Pons (tissue), 1 donor: Measurements from ENCODE around the gene STK16.
A peak's percentile ranks its signal among the peaks of the same experiment; 100 is the strongest.

ENCODE experiments used
- DNase-seq: peaks from one replicate; pipeline ENCODE4 v3.0.0-alpha.2; 2016; ENCODE audit warnings: low spot score

The STK16 gene

DNA sequence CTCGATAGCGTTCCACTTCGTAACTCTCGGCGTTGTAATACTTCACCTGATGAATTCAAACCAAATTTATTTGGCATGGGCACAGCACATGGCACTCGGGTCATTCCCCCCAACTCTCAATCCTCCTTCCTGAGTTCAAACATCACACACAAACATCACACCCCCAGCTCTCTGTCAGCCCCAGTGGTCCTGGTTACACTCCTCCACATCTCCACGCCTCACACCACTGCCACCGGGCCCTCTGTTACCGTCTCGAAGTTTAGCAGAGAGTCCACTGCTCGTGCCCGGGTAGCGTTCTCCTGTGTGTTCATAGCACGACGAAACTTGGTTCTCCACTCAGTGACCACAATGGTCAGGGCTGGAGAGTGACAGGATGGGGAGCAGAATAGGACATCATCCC lies 31.1 kb upstream of the STK16 start:
- DNase-seq: no peak

DNA sequence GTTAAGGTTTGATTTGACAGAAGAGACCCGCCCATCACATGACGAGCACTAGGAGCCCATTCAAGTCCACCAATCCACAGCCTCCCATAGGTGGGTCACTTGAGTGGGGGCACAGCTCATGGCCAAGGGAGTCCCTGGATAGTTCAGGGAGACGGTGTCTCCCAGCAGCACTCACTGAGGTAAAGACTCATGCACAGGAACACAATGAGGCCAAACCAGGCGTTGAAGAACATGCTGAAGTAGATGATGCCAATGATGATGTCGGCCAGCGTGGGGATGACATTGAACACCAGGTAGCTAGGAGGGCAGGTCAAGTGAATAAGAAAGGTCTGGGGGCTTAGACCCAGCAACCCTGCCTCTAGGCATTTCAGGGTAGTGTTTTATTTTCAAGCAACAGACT lies 30.5 kb upstream of the STK16 start:
- DNase-seq: no peak

DNA sequence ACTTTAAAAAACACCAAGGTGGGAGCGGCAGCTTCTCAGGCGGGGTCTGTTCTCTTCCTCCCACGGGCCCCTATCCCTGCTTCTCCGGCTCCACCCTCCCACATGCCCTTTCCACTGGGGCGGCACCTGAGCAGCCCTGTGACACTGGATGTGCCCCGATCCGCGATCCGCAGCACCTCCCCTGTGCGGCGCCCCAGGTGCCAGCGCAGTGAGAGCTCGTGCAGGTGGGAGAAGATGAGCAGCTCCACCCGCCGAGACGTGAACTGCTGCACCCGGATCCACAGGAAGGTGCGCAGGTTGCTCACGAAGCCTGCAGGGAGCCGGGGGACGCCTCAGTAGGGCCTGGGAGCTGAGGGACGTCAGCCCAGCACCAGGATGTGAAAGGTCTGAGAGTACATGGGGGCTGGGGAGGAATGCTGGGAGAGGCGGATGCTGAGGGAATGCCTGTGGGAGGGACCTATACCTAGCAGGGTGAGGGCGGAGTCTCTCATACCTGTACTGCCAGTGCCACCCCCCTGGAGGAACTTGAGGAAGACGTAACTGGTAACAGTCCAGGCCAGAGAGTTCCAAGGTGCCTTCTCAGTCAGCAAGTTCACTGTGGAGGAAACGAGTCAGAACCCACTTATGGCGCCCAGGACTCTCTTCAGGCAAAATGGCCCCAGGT lies 29.3 kb upstream of the STK16 start:
- no peak for DNase-seq

DNA sequence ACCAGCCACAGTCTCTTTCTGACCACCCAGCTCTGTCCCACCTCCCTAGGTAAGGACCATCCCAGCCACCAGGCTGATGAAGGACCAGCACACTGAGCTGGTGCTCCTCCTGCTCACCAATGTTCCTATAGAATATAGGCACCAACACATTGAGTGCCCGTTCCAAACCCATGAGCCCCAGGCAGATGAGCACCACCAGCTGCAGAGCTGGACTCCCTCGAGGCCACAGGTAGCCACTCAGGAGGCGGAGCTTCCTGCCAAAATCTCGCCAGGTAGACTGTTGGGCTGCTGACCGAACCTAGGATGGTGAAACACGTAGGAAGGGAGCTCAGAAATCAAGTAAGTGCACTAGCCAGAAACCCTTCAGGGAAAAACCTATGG lies 28.8 kb upstream of the STK16 start:
- no peak for DNase-seq

DNA sequence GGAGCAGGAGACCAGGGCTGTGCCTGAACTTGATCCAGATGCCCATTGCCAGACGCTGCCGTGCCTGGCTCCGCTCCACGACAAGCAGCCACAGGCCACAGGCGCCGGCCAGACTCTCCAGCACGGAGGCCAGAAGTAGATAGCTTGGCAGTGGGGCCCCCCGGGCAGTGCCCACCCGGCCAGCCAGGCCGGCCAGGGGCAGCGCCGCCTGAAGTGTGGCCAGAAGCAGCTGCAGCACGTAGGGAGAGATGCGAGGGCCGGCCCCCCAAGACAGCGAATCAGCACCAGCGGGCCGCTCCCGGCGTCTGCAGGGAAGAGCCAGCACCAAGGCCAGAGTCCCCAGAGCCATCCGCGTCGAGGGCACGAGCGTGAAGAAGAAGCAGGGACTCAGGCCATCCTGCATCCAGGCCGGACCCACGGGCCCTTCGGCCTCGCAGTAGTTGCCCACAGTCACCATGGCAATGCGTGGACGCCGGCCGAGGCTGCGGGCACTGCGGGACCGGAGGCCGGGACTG lies 27.0 kb upstream of the STK16 start:
- DNase-seq: no peak

DNA sequence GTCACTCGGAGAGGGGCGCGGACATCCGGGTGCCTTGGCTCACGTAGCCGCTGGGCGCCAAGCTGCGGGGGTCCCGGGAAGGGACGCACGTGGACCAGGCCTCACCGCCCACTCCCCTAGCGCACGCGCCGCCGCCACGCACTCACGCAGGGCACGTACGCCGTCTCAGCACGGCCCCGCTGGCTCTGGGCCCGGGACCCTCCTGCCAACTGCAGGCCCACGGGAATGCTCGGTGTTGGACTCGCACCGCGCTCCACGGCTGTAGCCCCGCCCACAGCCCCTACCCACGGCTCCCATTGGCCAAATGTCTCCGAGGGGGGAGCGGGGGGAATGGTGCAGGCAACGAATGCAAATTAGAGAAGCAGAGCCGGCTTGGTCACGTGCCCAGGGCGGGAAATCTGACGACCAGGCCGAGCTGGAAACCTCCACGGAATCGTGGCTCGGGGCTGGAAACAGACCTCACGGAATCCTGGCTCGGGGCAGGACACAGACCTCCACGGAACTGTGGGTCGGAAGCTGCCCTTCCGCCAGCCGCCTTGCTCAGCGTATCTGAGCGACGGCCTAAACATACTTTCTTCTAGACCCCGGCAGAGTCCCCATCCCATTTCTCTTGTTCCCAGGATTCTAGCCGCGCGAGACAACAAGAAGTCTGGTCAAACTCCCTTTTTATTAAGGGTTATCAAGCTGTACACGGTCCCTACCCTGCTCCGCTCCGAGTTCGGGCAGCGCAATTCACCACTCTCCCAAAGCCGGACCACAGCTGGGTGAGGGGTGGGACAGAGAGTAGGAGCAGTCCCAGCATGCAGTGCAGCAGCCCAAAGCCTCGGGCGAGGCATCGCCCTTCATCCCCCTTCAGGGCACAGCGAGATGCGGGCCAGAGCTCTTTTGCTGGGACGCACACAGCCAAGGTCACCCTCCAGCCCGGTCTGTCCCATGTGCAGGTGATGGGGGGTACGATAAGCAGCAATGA lies 26.3 kb upstream of the STK16 start, which contains the start of gene ABCB6:
ABCB6 (minus strand) TSS at position 227 of the 970 bp plus-strand sequence. CDS start 285 bp downstream, outside the sequence.
- peak; percentile 93 for DNase-seq

DNA sequence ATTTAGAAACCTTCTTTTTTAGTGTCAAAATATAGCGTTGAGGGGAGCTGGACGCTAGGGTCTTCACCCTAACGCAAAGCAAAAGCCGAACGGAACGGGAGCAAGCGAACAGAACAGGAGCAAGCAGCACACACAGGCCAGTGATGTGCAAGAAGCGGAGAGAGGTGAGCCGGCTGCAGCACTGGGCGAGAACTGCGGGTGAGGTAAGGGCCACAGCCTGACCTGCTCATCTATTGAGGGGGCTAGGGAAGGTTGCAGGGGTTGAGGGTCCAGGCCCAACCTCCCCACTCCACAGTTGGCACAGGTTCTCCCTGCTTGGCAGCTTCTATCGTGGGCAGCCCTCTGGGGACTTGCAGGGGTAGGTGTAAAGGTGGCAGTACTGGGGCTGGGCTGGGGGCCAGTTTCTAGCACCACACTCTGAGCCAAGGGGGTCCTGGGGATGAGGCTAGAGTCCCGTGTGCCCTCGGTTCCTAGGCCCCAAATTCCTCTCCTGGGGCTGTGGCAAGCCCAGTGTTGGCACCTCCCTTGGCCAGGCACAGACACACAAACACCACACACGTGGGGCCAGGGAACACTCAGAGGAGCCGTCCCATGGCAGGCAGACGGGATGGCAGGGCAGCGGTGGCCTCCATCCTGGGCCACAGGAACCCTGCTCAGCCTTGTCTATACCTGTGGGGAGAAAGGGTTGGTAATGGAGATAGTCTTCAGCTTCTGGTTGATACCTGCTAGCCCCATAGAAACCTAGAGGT lies 25.3 kb upstream of the STK16 start:
- no peak for DNase-seq

DNA sequence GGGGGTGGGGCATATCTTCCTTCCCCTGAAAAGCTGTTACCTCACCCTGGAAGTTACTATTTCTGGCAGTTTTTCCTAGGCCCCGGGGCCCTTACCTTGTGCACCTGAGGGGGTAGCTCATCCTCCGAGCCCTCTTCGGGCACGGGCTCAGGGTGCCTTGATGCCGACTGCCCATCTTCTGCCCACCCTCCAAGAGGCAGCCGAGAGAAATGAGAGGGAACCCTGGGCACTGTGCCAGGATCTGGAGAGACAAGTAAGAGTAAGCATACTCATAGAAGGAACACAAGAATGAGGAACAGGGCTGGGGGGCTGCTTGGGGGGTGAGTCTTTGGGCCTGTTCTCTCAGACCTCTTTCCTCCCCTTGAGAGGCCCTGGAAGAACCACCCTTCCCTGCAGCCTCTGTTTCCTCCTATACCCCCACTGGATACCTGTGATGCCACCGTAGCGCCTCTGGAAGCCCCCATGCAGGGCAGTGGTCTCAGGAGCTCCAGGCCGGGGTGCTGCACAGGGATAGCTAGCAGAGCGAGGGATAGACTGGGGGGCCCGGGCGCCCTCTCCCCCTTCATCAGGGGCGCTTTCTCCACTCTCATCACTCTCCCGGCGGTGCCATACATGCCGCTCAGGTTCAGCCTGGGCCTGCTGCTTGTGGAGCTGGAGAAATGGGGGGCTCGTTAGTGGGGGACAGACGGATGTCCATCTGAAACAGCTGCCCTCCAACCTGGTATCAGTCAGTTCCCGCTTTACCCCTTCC lies 24.5 kb upstream of the STK16 start:
- DNase-seq: no peak

DNA sequence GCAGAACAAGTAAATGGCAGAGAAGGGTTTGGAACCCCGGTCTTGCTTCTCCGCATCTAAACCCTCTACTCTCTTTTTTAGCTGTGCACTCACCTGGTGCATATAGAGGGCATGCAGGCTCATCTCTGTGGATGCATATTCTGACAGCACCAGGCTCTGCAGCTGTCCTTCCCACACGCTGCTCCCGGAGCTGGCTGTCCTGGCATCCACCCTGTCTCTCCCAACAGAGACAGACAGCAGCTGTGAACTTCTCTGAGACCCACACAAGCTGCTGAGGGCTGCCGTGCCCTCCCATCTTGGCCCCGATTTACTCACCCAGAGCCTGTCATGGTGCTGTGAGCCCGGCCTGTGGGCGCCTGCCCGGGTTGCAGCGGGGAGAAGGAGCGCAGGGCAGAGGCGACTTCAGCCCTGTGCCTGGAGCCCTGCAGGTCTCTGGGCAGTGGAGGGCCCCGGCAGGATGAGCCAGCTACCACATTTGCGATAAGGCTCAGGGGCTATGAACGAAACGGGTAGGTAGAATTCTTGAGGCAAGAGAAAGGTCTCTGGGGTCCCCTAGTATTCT lies 23.2 kb upstream of the STK16 start:
- DNase-seq: no peak

DNA sequence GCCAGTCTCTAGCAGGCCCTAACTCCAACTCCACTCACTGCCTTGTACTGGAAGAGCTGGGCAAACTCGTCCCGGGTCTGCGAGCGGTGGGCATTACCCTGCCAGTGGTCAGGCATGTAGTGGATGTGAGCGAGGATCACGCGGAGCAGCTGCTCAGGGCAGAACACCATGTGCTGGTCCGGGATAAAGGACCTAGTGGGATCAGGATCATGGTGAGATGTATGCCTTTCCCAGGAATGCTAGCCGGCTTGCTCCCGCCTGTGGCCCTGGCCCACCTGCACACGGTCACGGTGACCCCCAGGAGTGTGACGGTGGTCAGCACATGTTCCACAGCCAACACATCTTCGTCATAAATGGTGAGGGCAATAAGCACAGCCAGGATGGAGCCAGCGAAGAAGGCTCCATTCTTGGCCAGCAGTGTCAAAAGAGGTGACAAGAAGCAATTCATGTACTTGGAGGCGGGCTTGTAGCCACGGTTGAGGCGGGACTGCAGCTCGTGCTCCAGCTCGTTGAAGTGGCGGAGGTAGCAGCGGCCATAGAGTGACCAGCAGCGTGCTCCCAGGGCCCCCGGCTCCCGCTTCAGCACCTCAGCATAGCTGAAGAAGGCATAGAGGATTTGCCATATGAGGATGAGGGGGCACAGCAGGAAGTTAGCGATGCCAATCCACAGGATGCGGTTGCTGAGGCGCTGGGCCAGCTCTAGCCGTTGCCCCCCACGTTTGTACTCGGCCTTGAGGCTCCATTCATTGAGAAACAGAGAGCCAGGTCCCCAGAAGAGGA lies 21.3 kb upstream of the STK16 start:
- DNase-seq: no peak

DNA sequence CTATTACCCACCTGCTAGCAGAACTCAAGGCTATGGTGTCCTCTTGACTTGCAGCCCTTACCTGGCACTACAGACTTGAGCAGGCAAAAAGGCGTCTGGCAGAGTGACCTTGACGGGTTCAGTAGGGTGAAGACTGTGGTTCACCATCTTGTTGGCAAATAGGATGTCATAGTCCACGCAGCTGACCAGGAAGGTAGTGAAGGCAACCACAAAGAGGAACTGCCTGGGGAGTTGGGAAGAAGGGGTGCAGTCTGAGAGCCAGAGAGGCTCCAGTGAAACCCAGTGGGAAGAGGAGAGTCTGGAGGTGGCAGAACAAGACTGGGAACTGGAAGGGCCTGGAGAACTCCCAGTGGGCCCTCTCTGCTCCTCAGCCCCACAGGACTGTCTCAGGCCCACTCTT lies 19.9 kb upstream of the STK16 start:
- DNase-seq: no peak

DNA sequence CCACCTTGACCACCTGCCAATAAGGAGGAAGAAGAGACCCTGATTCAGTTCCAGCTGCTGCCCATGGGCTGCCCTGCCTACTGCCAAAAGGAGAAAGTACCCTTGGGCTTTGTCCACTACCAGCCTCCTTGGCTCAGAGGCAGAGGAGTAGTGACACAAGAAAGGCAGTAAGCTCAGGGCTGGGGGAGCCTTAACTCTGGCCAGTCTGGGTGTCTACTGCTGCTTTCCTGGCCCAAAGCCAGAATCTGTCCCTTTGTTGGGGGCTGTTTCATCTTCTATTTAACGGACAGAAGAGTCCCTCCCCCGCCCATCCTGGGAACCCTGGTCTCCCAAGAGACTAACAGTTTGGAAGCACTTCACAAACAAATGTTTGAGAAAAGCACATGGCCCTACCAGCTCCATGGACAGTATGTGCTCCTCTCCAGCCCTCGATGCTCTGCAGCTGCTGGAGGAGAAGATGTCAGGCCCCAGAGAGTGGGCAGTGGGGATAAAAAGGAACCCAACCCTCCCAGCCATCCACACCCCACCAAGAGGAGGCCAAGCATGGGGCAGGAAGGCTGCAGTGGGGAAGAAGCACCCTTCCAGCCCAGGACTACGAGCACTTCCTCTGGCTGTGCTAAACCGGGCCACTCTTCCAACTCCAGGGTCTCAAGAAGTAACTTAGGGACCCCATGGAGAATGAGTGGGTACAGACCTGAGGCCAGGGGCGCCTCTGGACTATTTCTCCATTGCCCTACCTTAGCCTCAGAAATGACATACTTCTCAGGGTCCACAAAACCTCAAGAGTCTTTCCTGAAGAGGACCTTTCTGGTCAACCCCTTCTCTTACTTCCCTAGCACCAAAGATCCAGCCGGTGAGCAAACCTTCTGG lies 17.0 kb upstream of the STK16 start:
- no peak for DNase-seq

DNA sequence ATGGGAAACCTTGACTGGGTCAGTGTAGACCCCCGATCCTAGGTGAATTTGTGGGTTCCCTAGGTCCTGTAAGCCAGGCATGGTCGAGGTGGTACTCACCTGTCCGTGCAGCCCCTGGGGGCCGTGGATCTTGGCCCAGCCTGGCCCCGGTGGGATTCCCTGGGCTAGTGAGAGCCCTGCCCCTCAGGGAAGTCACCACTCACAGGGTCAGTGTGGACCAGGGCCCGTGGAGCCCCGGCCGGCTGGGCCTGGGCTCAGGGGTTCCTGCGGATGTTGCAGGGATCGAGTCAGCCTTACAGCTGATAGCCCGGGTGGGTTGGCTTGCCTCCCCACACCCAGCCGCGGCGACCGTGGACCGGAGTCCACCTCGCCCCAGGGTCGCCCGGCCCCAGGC lies 16.4 kb upstream of the STK16 start:
- no peak for DNase-seq

DNA sequence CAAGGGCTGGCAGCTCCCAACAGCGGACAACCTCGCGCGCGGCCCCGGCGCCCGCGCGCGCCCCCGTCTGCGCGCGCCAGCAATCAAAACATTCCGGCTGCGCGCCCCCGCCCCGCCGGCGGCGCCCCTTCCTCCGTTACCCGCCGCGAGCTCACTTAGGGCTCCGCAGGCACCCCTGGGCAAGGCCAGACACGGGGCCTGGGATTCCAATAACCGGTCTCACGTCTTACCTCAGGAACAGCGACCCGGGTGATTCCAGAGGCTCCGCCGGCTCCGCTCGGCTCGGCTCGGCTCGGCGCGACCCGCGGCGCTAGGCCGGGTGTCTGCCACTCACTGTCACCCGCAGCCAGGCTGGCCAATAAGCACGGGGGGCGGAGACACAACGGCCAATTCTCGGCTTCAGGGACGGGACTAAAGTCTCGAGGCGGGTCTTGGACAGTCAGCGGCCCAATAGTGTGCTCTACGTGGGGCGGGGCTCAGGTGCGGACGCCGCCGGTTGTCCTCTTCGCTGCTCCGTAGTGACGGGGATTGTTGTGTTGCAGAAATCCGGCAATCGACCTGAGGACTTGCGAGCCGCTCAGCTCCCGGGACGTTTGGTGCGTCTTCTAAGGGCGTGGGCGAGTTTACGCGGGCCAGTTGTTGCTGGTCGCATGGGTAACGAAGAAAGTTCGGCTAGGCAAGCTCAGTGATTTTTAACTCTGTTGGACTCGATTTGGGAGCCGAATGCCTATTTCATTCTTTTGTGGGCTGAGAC lies 15.8 kb upstream of the STK16 start, which contains the start of the genes ANKZF1 and ATG9A:
ANKZF1 (plus strand) TSS at position 502 of the 754 bp plus-strand sequence. CDS start 452 bp downstream, outside the sequence.
ATG9A (minus strand) TSS at position 332 of the 754 bp plus-strand sequence. CDS start 1,612 bp downstream, outside the sequence.
- DNase-seq: peak; percentile 99

DNA sequence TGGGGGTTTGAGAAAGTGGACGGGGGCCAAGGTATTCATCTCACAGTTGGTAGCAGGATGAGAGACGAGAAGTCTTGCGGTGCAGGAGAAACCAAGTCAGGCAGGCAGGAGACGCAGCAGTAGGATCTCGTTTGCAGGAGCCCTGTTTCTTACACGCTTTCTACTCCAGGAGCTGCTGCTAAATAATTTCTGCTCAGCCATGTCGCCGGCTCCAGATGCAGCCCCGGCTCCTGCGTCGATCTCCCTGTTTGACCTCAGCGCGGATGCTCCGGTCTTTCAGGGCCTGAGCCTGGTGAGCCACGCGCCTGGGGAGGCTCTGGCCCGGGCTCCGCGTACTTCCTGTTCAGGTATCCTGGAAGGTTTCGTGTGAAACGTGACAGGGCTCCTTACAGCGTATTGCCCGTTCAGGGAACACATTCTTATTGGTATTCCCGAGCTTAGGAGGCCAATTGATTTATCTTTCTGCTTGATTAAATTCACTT lies 15.2 kb upstream of the STK16 start:
- no peak for DNase-seq

DNA sequence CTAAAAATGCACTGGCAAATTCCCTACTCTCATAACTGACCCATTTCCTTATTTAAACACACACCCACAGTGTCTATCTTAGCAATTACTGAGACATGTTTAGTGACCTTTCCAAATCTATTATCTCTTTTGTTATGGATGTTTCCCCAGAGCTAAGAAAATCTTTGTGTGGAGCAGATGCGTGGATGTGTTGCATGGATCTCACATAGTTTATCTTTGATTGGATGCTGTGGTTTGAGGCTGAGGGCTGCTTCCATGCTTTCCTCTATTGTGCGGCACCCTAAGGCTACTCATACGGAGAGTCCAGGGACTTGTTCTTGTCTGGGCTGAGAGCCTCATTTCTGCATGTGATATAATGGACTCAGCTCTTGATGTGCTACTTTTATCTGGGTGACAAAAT lies 10.9 kb upstream of the STK16 start:
- no peak for DNase-seq

DNA sequence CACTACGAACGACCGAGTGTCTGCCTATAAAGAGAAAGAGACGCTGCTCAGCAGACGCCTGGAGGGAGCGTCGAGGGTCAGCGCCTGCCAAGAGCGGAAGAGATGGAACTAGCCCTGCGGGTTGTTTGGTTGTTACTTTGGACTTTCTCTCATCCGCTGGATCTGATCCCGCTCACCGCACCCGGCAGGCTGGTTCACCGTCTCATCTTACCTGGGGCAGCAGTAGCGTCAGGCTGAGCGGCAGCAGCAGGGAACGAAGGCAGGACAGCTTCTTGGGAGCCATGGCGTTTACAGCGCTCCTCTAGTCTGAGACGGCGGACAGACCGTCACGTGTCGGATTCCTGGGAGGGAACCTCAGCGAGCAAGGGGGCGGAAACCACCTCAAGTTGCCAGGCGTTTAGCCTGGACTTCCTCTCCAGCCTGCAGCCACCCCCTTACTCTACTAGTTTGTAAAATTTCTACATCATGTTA lies 2.0 kb upstream of the STK16 start:
- no peak for DNase-seq

DNA sequence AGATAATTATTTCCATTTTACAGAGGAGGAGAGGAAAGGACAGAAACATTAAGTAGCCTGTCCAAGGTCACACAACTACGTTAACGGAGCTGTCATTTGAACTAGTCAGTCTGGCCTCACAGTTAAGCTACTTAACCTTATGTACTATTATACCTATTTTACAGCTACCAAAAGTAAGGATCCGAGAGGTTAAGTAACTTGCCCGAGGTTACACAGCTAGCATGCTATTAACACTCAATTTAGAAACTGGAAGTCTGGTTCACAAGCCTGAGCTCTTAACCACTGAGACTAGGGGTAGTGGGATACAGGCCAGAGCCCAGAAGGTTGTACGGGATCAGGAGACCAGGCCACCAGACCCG lies 511 bp upstream of the STK16 start:
- DNase-seq: no peak
